GM21367 (cell line): ENCODE results near the gene RPS6KA2.

ENCODE experiments used
- ATAC-seq: cut with Tn5 transposase; IDR thresholded peaks from one replicate; pipeline ENCODE4 v1.9.1; 2021; ENCODE audit not compliant: unreplicated experiment

The RPS6KA2 gene

GRCh38 chr6:166627033-166627874, at the start of gene RPS6KA2:
RPS6KA2 (minus strand) TSS chr6:166627251; CDS start chr6:166627019, 232 bp downstream.
- ATAC-seq, result peak; percentile 85

DNA sequence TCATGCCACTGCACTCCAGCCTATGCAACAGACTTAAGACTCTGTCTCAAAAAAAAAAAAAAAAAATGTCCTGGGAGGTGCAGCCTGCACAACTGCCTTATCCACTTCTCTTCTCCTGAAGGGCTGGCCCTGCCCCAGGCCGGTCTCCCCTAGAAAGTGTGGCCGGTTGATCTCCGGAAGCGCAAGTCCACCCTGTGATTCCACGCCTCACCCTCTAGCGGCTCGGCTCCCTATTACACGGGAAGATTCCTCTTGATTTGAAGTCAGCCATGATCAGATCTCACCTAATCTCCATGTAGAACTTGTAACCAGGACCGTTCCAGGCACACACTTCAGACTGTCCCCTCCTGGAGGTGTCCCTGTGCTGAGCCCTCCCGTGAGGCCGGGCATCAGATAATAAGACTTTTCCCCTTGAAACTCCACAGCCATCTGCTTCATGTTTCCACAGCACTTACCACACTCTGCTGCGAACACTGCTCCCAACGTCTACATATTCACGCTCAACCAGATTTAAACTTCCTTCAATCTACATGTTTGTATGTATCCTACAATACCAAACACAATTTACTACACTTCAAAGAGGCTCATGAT, 49.3 kb upstream of the RPS6KA2 start:
- ATAC-seq, result no peak

- ATAC-seq, result no peak
Observed at GRCh38 chr6:166675736-166676135, 48.7 kb upstream of the RPS6KA2 start.

GRCh38 chr6:166673309-166673708, 46.3 kb upstream of the RPS6KA2 start:
- ATAC-seq, result no peak

- no peak for ATAC-seq
Observed at GRCh38 chr6:166672624-166673206, 45.7 kb upstream of the RPS6KA2 start.

GRCh38 chr6:166672146-166672545, 45.1 kb upstream of the RPS6KA2 start:
- ATAC-seq, result no peak

GRCh38 chr6:166671434-166672081, 44.5 kb upstream of the RPS6KA2 start:
- ATAC-seq, result no peak

DNA sequence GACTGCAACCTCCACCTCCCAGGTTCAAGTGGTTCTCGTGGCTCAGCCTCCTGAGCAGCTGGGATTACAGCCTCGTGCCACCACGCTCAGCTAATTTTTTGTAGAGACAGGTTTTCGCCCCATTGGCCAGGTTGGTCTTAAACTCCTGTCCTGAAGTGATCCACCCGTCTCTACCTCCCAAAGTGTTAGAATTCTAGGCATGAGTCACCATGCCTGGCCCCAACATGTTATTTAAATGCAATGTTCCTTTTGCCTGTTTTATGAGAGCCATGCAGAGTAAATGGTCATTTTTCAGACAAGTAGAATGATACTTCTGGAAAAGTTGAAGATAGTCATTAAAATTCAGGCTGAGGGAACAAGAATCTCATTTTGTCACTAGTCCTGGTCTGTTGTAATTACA, 43.8 kb upstream of the RPS6KA2 start:
- no peak for ATAC-seq

DNA sequence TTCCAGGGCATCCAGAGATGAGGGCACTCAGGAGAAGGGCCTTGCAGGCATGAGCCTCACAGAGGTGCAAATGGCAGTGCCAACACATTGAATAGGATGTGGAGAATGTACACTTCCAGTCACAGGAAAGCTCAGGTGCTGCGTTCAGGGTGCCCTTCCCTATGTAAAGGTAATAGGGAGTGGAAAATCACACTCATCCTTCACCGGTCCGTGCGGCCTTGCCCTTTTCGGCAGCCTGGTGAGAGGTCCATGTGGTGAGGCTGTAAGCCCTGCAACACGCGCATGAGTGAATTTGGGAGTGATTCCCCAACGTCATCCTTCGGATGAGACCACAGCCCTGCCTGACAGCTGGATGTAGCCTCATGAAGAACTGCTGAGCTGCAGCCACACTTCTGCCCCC, 43.0 kb upstream of the RPS6KA2 start:
- ATAC-seq, result no peak

- no peak for ATAC-seq
Observed at GRCh38 chr6:166667796-166668610, 41.0 kb upstream of the RPS6KA2 start.

- no peak for ATAC-seq
Observed at GRCh38 chr6:166664135-166664534, 37.1 kb upstream of the RPS6KA2 start.

GRCh38 chr6:166663568-166663967, 36.5 kb upstream of the RPS6KA2 start:
- ATAC-seq, result no peak

GRCh38 chr6:166662690-166663089, 35.6 kb upstream of the RPS6KA2 start:
- no peak for ATAC-seq

- ATAC-seq, result no peak
Observed at GRCh38 chr6:166661327-166662085, 34.5 kb upstream of the RPS6KA2 start.

DNA sequence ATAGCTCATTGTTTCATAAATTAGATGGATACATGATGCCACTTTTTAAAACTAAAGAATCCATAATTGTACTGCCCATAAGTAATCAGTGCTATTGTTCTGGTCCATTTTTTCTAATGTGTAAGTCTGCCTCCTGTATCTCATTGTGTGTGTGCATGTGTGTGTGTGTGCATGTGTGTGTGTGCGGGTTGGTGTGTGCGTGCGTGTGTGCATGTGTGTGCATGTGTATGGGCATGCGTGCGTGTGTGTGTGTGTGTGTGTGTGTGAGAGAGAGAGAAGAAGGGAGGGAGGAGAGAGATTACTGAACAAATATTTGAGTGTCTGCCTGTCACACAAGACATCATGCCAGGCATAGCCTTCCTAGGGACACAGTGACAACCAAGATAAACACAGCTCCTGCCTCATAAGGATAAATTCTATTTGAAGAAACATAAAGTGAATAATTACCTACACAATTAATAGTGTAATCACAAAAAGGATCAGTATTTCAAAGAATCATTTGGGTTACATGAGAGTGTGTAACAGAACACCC, 33.2 kb upstream of the RPS6KA2 start:
- ATAC-seq, result no peak

DNA sequence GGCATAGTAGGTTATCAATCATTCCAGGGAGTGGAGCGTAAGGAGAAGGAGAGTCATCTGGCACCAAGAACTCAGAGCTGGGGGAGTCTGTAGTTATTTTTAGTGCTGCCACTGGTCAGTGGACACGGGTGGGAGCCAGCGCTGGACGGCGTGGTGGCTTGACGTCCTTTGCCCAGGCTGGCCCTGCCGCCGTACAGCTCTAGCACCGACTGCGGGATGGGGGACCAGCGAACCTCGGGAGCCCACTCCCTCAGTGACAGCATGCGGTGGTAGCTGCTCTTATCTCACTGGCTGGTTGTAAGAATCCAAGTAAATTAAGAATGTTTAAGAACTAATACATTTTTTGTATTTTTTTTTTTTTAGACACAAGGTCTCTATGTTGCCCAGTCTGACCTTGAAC, 32.5 kb upstream of the RPS6KA2 start:
- no peak for ATAC-seq

DNA sequence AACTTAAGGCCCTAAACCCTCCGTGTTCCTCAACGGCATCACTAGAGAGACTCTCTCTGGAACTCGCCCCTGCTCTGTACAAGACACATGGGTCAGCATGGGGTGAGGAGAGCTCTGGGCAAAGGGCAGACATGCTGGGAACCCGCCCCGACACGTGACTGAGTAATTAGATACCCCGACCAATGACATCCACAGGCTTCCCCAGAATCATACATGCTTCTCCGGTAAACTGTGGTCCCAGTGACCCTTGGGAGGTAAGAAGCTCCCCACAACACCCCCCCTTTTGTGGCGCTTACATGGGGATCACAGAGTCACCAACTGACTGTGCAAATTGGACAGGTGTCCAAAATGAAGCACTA, 31.7 kb upstream of the RPS6KA2 start:
- no peak for ATAC-seq

DNA sequence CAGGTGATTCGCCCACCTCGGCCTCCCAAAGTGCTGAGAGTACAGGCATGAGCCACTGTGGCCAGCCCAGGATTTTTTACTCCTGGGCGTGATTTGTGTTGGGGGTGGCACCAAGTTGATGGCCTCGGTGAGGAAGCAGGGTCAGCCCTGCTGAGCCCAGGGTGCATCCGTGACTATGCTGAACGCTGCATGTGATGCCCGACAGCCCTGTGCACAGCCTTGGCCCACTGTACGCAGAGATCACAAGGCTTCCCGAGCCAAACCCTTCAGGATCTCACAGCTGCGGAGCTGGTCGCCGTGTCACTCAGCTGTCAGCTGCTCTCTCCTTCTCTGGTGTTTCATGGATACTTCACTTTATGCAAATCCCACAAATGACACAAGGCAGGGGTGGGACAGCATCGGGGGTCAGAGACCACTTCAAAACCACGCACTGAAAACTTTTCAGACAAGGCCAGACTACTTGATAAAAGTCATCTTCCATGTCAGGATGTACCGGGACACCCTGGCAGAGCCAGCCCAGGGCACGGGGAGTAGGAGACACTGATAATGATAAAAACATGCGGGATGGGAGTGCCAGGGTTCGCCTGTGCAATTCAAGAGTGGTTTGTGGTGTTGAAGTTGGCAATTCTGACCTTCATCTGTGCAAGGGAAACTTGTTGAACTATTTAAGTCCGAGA, 31.2 kb upstream of the RPS6KA2 start:
- ATAC-seq, result no peak

DNA sequence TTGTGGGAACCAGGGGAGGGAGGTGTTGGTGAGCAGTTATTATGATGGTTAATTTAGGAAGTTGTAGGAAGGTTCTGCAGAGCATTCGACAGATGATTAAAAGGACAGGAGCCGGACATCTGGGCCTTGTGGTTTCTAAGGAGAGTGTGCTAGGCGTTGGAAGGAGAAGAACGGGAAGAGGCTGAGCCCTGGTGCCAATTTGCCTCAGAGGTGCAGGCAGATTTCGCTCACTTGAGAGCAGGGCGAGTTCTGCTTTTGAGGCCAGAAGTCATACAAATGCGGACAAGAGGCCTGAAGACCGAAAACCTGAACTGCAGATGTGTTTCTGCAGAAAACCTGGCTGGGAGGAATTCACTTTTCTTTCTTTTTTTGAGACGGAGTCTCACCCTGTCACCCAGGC, 30.5 kb upstream of the RPS6KA2 start:
- no peak for ATAC-seq
